Body of pancreas (tissue), 4 donors: ENCODE results near the gene DFFA. TPM values are rescaled to one million over a fixed set of nuclear protein-coding genes. Genes with fewer than 3 reads are reported as not detected.
"Not testable (repeated sequence)": the region's sequence is repeated elsewhere in the genome, so short reads cannot be mapped to it uniquely, and the experiment has no call there.

ENCODE experiments used
- ATAC-seq: fragments of 150-250 bp; one replicate; pipeline ENCODE4 v1.9.1; 2016
- DNase-seq, 4 donors: peaks; one replicate each; pipeline ENCODE4 v3.0.0-alpha.2; 2019
- H3K27ac ChIP-seq, 4 donors: fragments of 200-600 bp; sonication (generic); 1 replicate in 3 of 4; 2 replicates in 1 of 4; pipeline versions ENCODE4 v1.5.1 to v1.6.1; 2016 to 2019; ENCODE audit warnings: mild to moderate bottlenecking in 1 of 4, mixed read lengths in 1 of 4, moderate library complexity in 1 of 4
- H3K27me3 ChIP-seq, 2 donors: fragments of 200-600 bp; sonication (generic); one replicate each; pipeline ENCODE4 v1.6.0; 2016; ENCODE audit warnings: mild to moderate bottlenecking in 1 of 2
- H3K36me3 ChIP-seq, 2 donors: fragments of 200-600 bp; sonication (generic); replicated peaks in 1 of 2; 2 replicates each; pipeline ENCODE4 v1.5.1; 2016; ENCODE audit warnings: low read depth in 2 of 2; ENCODE audit not compliant: insufficient read depth in 1 of 2
- H3K4me1 ChIP-seq: fragments of 200-600 bp; sonication (generic); one replicate; pipeline ENCODE4 v1.6.0; 2016
- H3K4me3 ChIP-seq, 2 donors: fragments of 200-600 bp; sonication (generic); 1 replicate in 1 of 2; 2 replicates in 1 of 2; pipeline ENCODE4 v1.5.1; 2016 to 2019
- H3K9me3 ChIP-seq, 3 donors: fragments of 200-600 bp; sonication (generic); 1 replicate in 2 of 3; 2 replicates in 1 of 3; pipeline ENCODE4 v1.5.1; 2016
- CTCF ChIP-seq, 7 experiments: fragments of 450-650 bp in 4 of 7; fragments of 200-600 bp in 3 of 7; sonication (generic) in 3 of 7; IDR thresholded peaks; one replicate each; pipeline ENCODE4 v1.5.1; 2016 to 2019; ENCODE audit warnings: antibody characterized with exemption in 7 of 7
- POLR2A ChIP-seq, 3 donors: fragments of 450-650 bp; IDR thresholded peaks; one replicate each; pipeline ENCODE4 v1.6.1; 2016; ENCODE audit warnings: antibody characterized with exemption in 3 of 3, mild to moderate bottlenecking in 2 of 3
- WGBS, 2 donors: methylation state at CpG; one replicate each; pipeline ENCODE4 v1.1.5; 2017; 5-methylcytosine and 5-hydroxymethylcytosine counted together
- intact Hi-C: fragments of 100-400 bp; cut with DNase I; formaldehyde crosslinking; loops from one replicate; pipeline ENCODE4 v1.15.1; 2023
- total RNA-seq, 2 donors: library from RNA; depleted of rRNA; stranded (reverse); fragments of >200 nt; gene quantifications; one replicate each; pipeline ENCODE4 v1.1.0, GENCODE V29; 2016

DFFA gene
- total RNA-seq, 2 donors from 2014 or later: 13.5 TPM

GRCh38 chr1:10507111-10507879 lies 35.0 kb upstream of the DFFA start:
- Histone ChIP-seq H3K4me1 (peaks cover 27% of the 10 kb centered on the region), H3K36me3 (no peaks in the 10 kb centered on the region), H3K4me3 (no peak overlapping the region), H3K27ac (no peak overlapping the region), H3K27me3 (no peaks in the 10 kb centered on the region), H3K9me3 (no peaks in the 10 kb centered on the region)
- intact Hi-C loops: loop anchor here (10.0 kb wide), 1 partner anchor 368 kb away; no protein-coding TSS in a partner anchor
- 52 to 58% methylated on average over 17 of the region's 17 CpGs for WGBS, 2 donors
- DNase-seq (peak; percentile 64 to 79 (median 74)), ATAC-seq (peak; percentile 88)
- TF ChIP-seq CTCF (IDR thresholded peaks at IDR 0.05) (peak; percentile 57 to 87 (median 78)), POLR2A (IDR thresholded peaks at IDR 0.05) (no peak)

- 79 to 82% methylated on average over 4 of the region's 4 CpGs for WGBS, 2 donors
- TF ChIP-seq CTCF (IDR thresholded peaks at IDR 0.05) (no peak), POLR2A (IDR thresholded peaks at IDR 0.05) (no peak)
- Histone ChIP-seq H3K27ac (no peak overlapping the region), H3K4me3 (no peak overlapping the region), H3K4me1 (peaks cover 27% of the 10 kb centered on the region), H3K9me3 (no peaks in the 10 kb centered on the region), H3K36me3 (no peaks in the 10 kb centered on the region), H3K27me3 (no peaks in the 10 kb centered on the region)
- DNase-seq (no peak), ATAC-seq (no peak)
- intact Hi-C loops: loop anchor here (10.0 kb wide), 1 partner anchor 368 kb away; no protein-coding TSS in a partner anchor
Observed at GRCh38 chr1:10506677-10507047, 34.3 kb upstream of the DFFA start.

GRCh38 chr1:10506046-10506676 lies 33.8 kb upstream of the DFFA start:
- H3K4me1 ChIP-seq: peaks cover 26% of the 10 kb centered on the region
- intact Hi-C loops: loop anchor here (10.0 kb wide), 1 partner anchor 369 kb away; no protein-coding TSS in a partner anchor
- H3K4me3 ChIP-seq, H3K9me3 ChIP-seq, DNase-seq, H3K27me3 ChIP-seq, ATAC-seq, H3K27ac ChIP-seq, H3K36me3 ChIP-seq: not testable (repeated sequence)
- 92 to 96% methylated on average over 12 of the region's 12 CpGs for WGBS, 2 donors

GRCh38 chr1:10504249-10504648 lies 31.9 kb upstream of the DFFA start:
- H3K9me3 ChIP-seq: no peaks in the 10 kb centered on the region
- no peak overlapping the region for H3K4me3 ChIP-seq
- no peak for TF ChIP-seq CTCF (IDR thresholded peaks at IDR 0.05)
- no peak for TF ChIP-seq POLR2A (IDR thresholded peaks at IDR 0.05)
- H3K27ac ChIP-seq: no peak overlapping the region
- H3K4me1 ChIP-seq: peaks cover 7% of the 10 kb centered on the region
- intact Hi-C loops: loop anchor here (10.0 kb wide), 1 partner anchor 371 kb away; no protein-coding TSS in a partner anchor
- DNase-seq: no peak
- WGBS, 2 donors: 54 to 62% methylated on average over 3 to 5 of the region's 5 CpGs
- no peak for ATAC-seq
- H3K27me3 ChIP-seq: no peaks in the 10 kb centered on the region
- H3K36me3 ChIP-seq: no peaks in the 10 kb centered on the region

GRCh38 chr1:10502206-10502605 lies 29.9 kb upstream of the DFFA start:
- no peak for TF ChIP-seq POLR2A (IDR thresholded peaks at IDR 0.05)
- no peak for TF ChIP-seq CTCF (IDR thresholded peaks at IDR 0.05)
- intact Hi-C loops: loop anchor here (10.0 kb wide), 1 partner anchor 373 kb away; no protein-coding TSS in a partner anchor
- H3K36me3 ChIP-seq: no peaks in the 10 kb centered on the region
- H3K4me3 ChIP-seq: no peak overlapping the region
- no peaks in the 10 kb centered on the region for H3K4me1 ChIP-seq
- H3K27me3 ChIP-seq: no peaks in the 10 kb centered on the region
- WGBS, 2 donors: 76 to 81% methylated on average over 5 of the region's 5 CpGs
- DNase-seq (no peak), ATAC-seq (no peak)
- no peaks in the 10 kb centered on the region for H3K9me3 ChIP-seq
- no peak overlapping the region for H3K27ac ChIP-seq
